ENCODE data around the gene C12orf75.

The C12orf75 gene

GRCh38 chr12:105409801-105410471, 79.4 kb downstream of the C12orf75 start (continued):
- TF ChIP-seq ZNF398 (tag by site-specific recombination; IDR thresholded peaks at IDR 0.05) (peak; percentile 83), MZF1 (tag by site-specific recombination; IDR thresholded peaks at IDR 0.05; ENCODE audit: borderline replicate concordance) (peak; percentile 83), ZNF473 (tag by site-specific recombination; IDR thresholded peaks at IDR 0.05) (no peak), ZNF433 (tag by site-specific recombination; IDR thresholded peaks at IDR 0.05; ENCODE audit: low read depth) (no peak), MEIS1 (CRISPR knock-in tag; IDR thresholded peaks at IDR 0.05; ENCODE audit: borderline replicate concordance) (no peak), ZNF558 (tag by site-specific recombination; IDR thresholded peaks at IDR 0.05) (no peak), ZBTB49 (tag by site-specific recombination; IDR thresholded peaks at IDR 0.05; ENCODE audit: low read depth) (no peak), ZNF350 (tag by site-specific recombination; IDR thresholded peaks at IDR 0.05) (no peak), ZNF132 (tag by site-specific recombination; IDR thresholded peaks at IDR 0.05; ENCODE audit: borderline replicate concordance) (no peak), ZNF121 (tag by site-specific recombination; IDR thresholded peaks at IDR 0.05) (no peak), ZNF114 (tag by site-specific recombination; IDR thresholded peaks at IDR 0.05) (no peak), REST (tag by site-specific recombination; IDR thresholded peaks at IDR 0.05) (no peak), ZNF585B (tag by site-specific recombination; IDR thresholded peaks at IDR 0.05) (no peak), ZNF626 (tag by site-specific recombination; IDR thresholded peaks at IDR 0.05) (0 out of 2 replicates have a peak, but pooled peaks have one; percentile 62), BCL11B (tag by site-specific recombination; IDR thresholded peaks at IDR 0.05; ENCODE audit: low read depth) (no peak), ZNF707 (tag by site-specific recombination; IDR thresholded peaks at IDR 0.05) (no peak), ZNF175 (tag by site-specific recombination; IDR thresholded peaks at IDR 0.05) (no peak), AEBP2 (tag by site-specific recombination; IDR thresholded peaks at IDR 0.05; ENCODE audit: borderline replicate concordance) (no peak), BCL11A (tag by site-specific recombination; IDR thresholded peaks at IDR 0.05; ENCODE audit: low read depth) (no peak), ZNF423 (tag by site-specific recombination; IDR thresholded peaks at IDR 0.05) (peak; percentile 29; the same call in 1 of the 2 replicates), FEZF1 (tag by site-specific recombination; IDR thresholded peaks at IDR 0.05) (peak; percentile 72), ZNF416 (tag by site-specific recombination; IDR thresholded peaks at IDR 0.05) (no peak), HOXA7 (CRISPR knock-in tag; IDR thresholded peaks at IDR 0.05; ENCODE audit: borderline replicate concordance) (no peak), ZEB2 (tag by site-specific recombination; IDR thresholded peaks at IDR 0.05) (peak; percentile 57; the same call in 1 of the 2 replicates), PRDM6 (tag by site-specific recombination; IDR thresholded peaks at IDR 0.05) (peak; percentile 40; the same call in 1 of the 2 replicates), HOXD13 (CRISPR knock-in tag; IDR thresholded peaks at IDR 0.05; ENCODE audit: borderline replicate concordance) (no peak), ZNF544 (tag by site-specific recombination; IDR thresholded peaks at IDR 0.05) (peak; percentile 88; the same call in 1 of the 2 replicates)
